Jurkat, Clone E6-1 (cell line): ENCODE measurements around the gene SRP14.
"Not testable (repeated sequence)": the region's sequence is repeated elsewhere in the genome, so short reads cannot be mapped to it uniquely, and the experiment has no call there.

Source experiments
- DNase-seq: peaks from one replicate; pipeline ENCODE4 v3.0.0-alpha.2; 2011; ENCODE audit warnings: low read depth, low spot score
- H3K4me3 ChIP-seq: 2 replicates; pipeline ENCODE4 v1.5.1; 2011; ENCODE audit warnings: mild to moderate bottlenecking, low read length, control low read depth, moderate library complexity

The SRP14 gene

GRCh38 chr15:40035182-40035581 is 3.8 kb downstream of the SRP14 start:
- not testable (repeated sequence) for DNase-seq, H3K4me3 ChIP-seq

- no peak overlapping the region for H3K4me3 ChIP-seq
- no peak for DNase-seq
Observed at GRCh38 chr15:40034186-40034946, 4.6 kb downstream of the SRP14 start.

GRCh38 chr15:40032125-40032839 is 6.7 kb downstream of the SRP14 start:
- DNase-seq, result no peak
- no peak overlapping the region for H3K4me3 ChIP-seq

GRCh38 chr15:40031300-40031699 is 7.7 kb downstream of the SRP14 start:
- H3K4me3 ChIP-seq, result no peak overlapping the region
- DNase-seq, result no peak

- no peak overlapping the region for H3K4me3 ChIP-seq
- DNase-seq, result no peak
Observed at GRCh38 chr15:40029979-40030893, 8.7 kb downstream of the SRP14 start.

- no peak overlapping the region for H3K4me3 ChIP-seq
- no peak for DNase-seq
Observed at GRCh38 chr15:40028853-40029252, 10.1 kb downstream of the SRP14 start.

- H3K4me3 ChIP-seq, result no peak overlapping the region
- DNase-seq, result no peak
Observed at GRCh38 chr15:40028193-40028592, 10.8 kb downstream of the SRP14 start.

- no peak for DNase-seq
- H3K4me3 ChIP-seq, result no peak overlapping the region
Observed at GRCh38 chr15:40016224-40016865, 22.6 kb downstream of the SRP14 start.

- no peak for DNase-seq
- no peak overlapping the region for H3K4me3 ChIP-seq
Observed at GRCh38 chr15:40014390-40014789, 24.6 kb downstream of the SRP14 start.

GRCh38 chr15:40013372-40013771 is 25.6 kb downstream of the SRP14 start:
- H3K4me3 ChIP-seq, DNase-seq: not testable (repeated sequence)

- DNase-seq, result no peak
- H3K4me3 ChIP-seq, result no peak overlapping the region
Observed at GRCh38 chr15:40011303-40011702, 27.7 kb downstream of the SRP14 start.

- H3K4me3 ChIP-seq, result no peak overlapping the region
- DNase-seq, result no peak
Observed at GRCh38 chr15:40010686-40011085, 28.3 kb downstream of the SRP14 start.

- H3K4me3 ChIP-seq, result no peak overlapping the region
- no peak for DNase-seq
Observed at GRCh38 chr15:40008061-40008765, 30.8 kb downstream of the SRP14 start.

- no peak overlapping the region for H3K4me3 ChIP-seq
- DNase-seq, result no peak
Observed at GRCh38 chr15:40006646-40007045, 32.3 kb downstream of the SRP14 start.

- DNase-seq, result no peak
Observed at GRCh38 chr15:40006003-40006402, 33.0 kb downstream of the SRP14 start.

GRCh38 chr15:40003116-40003916 is 35.7 kb downstream of the SRP14 start:
- no peak for DNase-seq
- no peak overlapping the region for H3K4me3 ChIP-seq

More at GRCh38 chr15:40006003-40006402, 33.0 kb downstream of the SRP14 start:
- no peak overlapping the region for H3K4me3 ChIP-seq

- no peak overlapping the region for H3K4me3 ChIP-seq
- no peak for DNase-seq
Observed at GRCh38 chr15:40002295-40002694, 36.7 kb downstream of the SRP14 start.
